SU-DHL-6 (cell line): ENCODE results near the gene HAO2.

Experiments
- H2AFZ ChIP-seq: fragments of 200-600 bp; sonication (generic); 2 replicates; pipeline ENCODE4 v1.6.1; 2014; ENCODE audit warnings: low read depth, mild to moderate bottlenecking, moderate library complexity, mixed read lengths, antibody characterized with exemption, low read length; ENCODE audit not compliant: severe bottlenecking
- H3F3A ChIP-seq: fragments of 200-600 bp; shearing (Covaris generic); 2 replicates; pipeline ENCODE4 v1.6.0; 2016; ENCODE audit warnings: antibody characterized with exemption, mild to moderate bottlenecking; ENCODE audit not compliant: insufficient read depth
- H3K27ac ChIP-seq: fragments of 200-600 bp; sonication (generic); 2 replicates; pipeline ENCODE4 v1.5.1; 2016; ENCODE audit warnings: low read depth, mild to moderate bottlenecking, low read length, moderate library complexity, mixed read lengths
- H3K27me3 ChIP-seq: fragments of 200-600 bp; sonication (generic), shearing (Covaris generic); 2 replicates; pipeline ENCODE4 v1.6.0; 2014; ENCODE audit warnings: mild to moderate bottlenecking, low read length
- H3K36me3 ChIP-seq: fragments of 200-600 bp; sonication (generic); 2 replicates; pipeline ENCODE4 v1.6.1; 2014; ENCODE audit warnings: mild to moderate bottlenecking, low read length, mixed read lengths
- H3K4me2 ChIP-seq: fragments of 300-600, 200-600 bp; shearing (Covaris generic), sonication (generic); 2 replicates; pipeline ENCODE4 v1.6.0; 2014; ENCODE audit warnings: low read length, low read depth, mild to moderate bottlenecking; ENCODE audit not compliant: poor library complexity, severe bottlenecking
- H3K4me3 ChIP-seq: fragments of 200-600 bp; sonication (generic); 2 replicates; pipeline ENCODE4 v1.5.1; 2014; ENCODE audit warnings: antibody characterized with exemption, low read length, mild to moderate bottlenecking, mixed read lengths; ENCODE audit not compliant: insufficient read depth, poor library complexity, severe bottlenecking
- H3K79me2 ChIP-seq: fragments of 200-600 bp; sonication (generic); 2 replicates; pipeline ENCODE4 v1.6.1; 2014; ENCODE audit warnings: mild to moderate bottlenecking, low read length, moderate library complexity; ENCODE audit not compliant: insufficient read depth
- H3K9ac ChIP-seq: fragments of 200-600 bp; sonication (generic); 2 replicates; pipeline ENCODE4 v1.7.0; 2014; ENCODE audit warnings: mild to moderate bottlenecking, low read length
- H3K9me2 ChIP-seq: fragments of 200-600 bp; sonication (generic); replicated peaks from 2 replicates; pipeline ENCODE4 v1.6.1; 2014; ENCODE audit warnings: low read length; ENCODE audit not compliant: insufficient read depth
- H3K9me3 ChIP-seq: fragments of 200-600 bp; sonication (generic); 2 replicates; pipeline ENCODE4 v1.6.1; 2014; ENCODE audit warnings: low read length, mixed read lengths; ENCODE audit not compliant: insufficient read depth
- H4K20me1 ChIP-seq: fragments of 200-600 bp; sonication (generic); 2 replicates; pipeline ENCODE4 v1.6.1; 2014; ENCODE audit warnings: low read depth, mild to moderate bottlenecking, antibody characterized with exemption, low read length, moderate library complexity, mixed read lengths
- CTCF ChIP-seq: fragments of 200-600 bp; sonication (generic); IDR thresholded peaks from one replicate; pipeline ENCODE4 v1.5.1; 2017; ENCODE audit warnings: antibody characterized with exemption, mild to moderate bottlenecking, low read length, moderate library complexity; ENCODE audit not compliant: insufficient read depth, poor library complexity, severe bottlenecking
- EZH2phosphoT487 ChIP-seq: fragments of 200-600 bp; sonication (generic), shearing (Covaris generic); conservative IDR thresholded peaks from 2 replicates; pipeline ENCODE4 v1.6.1; 2018; ENCODE audit warnings: mild to moderate bottlenecking, antibody characterized with exemption, low read length, moderate library complexity, mixed read lengths

Gene HAO2

GRCh38 chr1:119368554-119368953, at the start of gene HAO2:
TSS of gene HAO2 (plus strand) at chr1:119368785. CDS start at chr1:119381086, 12,301 bp downstream.
- no peak within 1 kb of the TSS for H3K4me3 ChIP-seq
- no peak within 1 kb of the TSS for H3K4me2 ChIP-seq
- TF ChIP-seq CTCF: no peak
- no peak for TF ChIP-seq EZH2phosphoT487
- H2AFZ ChIP-seq: no peak within 1 kb of the TSS
- H3F3A ChIP-seq: no peaks in the 10 kb centered on the region
- H3K79me2 ChIP-seq: no peaks in the 10 kb centered on the region
- no peaks in the 10 kb centered on the region for H3K27me3 ChIP-seq
- no peaks in the 10 kb centered on the region for H4K20me1 ChIP-seq
- no peak within 1 kb of the TSS for H3K27ac ChIP-seq
- H3K9ac ChIP-seq: no peak within 1 kb of the TSS
- no peaks in the 10 kb centered on the region for H3K9me2 ChIP-seq
- H3K9me3 ChIP-seq: no peaks in the 10 kb centered on the region
- H3K36me3 ChIP-seq: no peaks in the 10 kb centered on the region

DNA sequence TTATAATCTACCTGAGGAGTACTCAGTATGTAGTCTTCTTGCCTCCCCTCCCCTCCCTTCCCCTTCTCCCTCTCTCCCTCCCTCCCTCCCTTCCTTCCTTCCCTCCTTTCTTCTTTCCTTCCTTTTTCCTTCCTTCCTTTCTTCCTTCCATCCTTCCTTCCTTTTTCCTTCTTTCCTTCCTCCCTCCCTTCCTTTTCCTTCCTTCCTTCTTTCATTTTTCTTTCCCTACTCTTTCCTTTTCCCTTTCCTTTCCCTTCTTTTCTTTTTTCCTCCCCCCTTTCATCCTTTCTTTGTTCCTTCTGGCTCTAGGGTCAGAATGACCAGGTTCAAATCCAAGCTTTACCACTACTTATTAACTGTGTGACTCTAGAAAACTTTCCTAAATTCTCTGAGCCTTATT, 48.5 kb upstream of the HAO2 start:
- H3K36me3 ChIP-seq: no peaks in the 10 kb centered on the region
- no peaks in the 10 kb centered on the region for H4K20me1 ChIP-seq
- no peaks in the 10 kb centered on the region for H3K9me3 ChIP-seq
- H3K9ac ChIP-seq: no peak overlapping the region
- no peak overlapping the region for H3K4me3 ChIP-seq
- H3K79me2 ChIP-seq: no peaks in the 10 kb centered on the region
- no peaks in the 10 kb centered on the region for H3F3A ChIP-seq
- no peak overlapping the region for H3K27ac ChIP-seq
- H3K27me3 ChIP-seq: no peaks in the 10 kb centered on the region
- no peaks in the 10 kb centered on the region for H3K9me2 ChIP-seq
- H3K4me2 ChIP-seq: no peak overlapping the region
- H2AFZ ChIP-seq: no peak overlapping the region
- TF ChIP-seq EZH2phosphoT487 (no peak), CTCF (no peak)

GRCh38 chr1:119321666-119322419, 46.7 kb upstream of the HAO2 start:
- Histone ChIP-seq H3K36me3 (no peaks in the 10 kb centered on the region), H3K27ac (no peak overlapping the region), H3K27me3 (no peaks in the 10 kb centered on the region)

More at GRCh38 chr1:119321666-119322419, 46.7 kb upstream of the HAO2 start:
- TF ChIP-seq CTCF (no peak), EZH2phosphoT487 (no peak)
- H3F3A ChIP-seq: no peaks in the 10 kb centered on the region
- no peaks in the 10 kb centered on the region for H4K20me1 ChIP-seq
- H3K9me2 ChIP-seq: no peaks in the 10 kb centered on the region
- no peaks in the 10 kb centered on the region for H3K9me3 ChIP-seq
- H3K79me2 ChIP-seq: no peaks in the 10 kb centered on the region
- H3K4me3 ChIP-seq: no peak overlapping the region
- no peak overlapping the region for H3K4me2 ChIP-seq
- no peak overlapping the region for H3K9ac ChIP-seq
- no peak overlapping the region for H2AFZ ChIP-seq
